Stimulated activated CD4-positive, alpha-beta T cell treated with anti-CD3 and anti-CD28 coated beads, Interleukin-1b, Interleukin-23, amount 100 ng/mL, for 4 hours (primary cell): ENCODE results near the gene GALNS.
"Not testable (repeated sequence)": the region's sequence is repeated elsewhere in the genome, so short reads cannot be mapped to it uniquely, and the experiment has no call there.

Experiments used
- DNase-seq, 2 donors: peaks; one replicate each; pipeline ENCODE4 v3.0.0-alpha.2; 2020; ENCODE audit warnings: low read depth in 2 of 2

Gene GALNS

DNA sequence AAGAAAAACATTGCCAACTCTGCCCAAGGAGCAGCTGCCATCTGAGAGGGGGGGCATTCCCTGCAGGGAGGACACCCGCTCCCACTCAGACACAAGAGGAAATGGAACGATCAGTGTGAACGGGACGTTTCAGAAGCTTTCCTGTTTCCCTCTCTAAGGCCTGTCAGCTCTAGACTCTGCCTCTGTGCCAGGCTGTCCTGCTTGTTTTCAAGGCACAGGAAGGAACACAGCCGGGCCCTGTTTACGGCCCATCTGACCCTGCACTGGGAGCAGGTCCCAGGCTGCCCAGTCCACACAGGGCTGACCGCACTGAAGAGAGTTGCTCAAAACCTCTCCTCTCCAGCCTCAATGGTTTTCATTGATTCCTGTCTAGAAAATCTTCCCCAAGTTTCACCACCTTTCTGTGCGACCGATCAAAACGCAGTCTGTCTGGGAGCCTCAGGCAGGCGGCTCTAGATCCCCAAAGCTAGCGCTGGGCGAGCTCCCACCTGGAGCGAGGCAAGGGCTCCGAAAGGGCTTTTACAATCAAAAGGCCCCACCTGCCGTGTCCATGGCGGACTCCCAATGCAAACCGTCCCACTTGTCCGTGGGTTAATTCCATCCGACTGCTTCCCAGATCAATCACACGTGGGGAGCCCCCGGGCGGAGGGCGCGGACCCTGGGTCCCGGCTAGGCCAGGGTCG lies 73.2 kb downstream of the GALNS start:
- DNase-seq, result no peak

DNA sequence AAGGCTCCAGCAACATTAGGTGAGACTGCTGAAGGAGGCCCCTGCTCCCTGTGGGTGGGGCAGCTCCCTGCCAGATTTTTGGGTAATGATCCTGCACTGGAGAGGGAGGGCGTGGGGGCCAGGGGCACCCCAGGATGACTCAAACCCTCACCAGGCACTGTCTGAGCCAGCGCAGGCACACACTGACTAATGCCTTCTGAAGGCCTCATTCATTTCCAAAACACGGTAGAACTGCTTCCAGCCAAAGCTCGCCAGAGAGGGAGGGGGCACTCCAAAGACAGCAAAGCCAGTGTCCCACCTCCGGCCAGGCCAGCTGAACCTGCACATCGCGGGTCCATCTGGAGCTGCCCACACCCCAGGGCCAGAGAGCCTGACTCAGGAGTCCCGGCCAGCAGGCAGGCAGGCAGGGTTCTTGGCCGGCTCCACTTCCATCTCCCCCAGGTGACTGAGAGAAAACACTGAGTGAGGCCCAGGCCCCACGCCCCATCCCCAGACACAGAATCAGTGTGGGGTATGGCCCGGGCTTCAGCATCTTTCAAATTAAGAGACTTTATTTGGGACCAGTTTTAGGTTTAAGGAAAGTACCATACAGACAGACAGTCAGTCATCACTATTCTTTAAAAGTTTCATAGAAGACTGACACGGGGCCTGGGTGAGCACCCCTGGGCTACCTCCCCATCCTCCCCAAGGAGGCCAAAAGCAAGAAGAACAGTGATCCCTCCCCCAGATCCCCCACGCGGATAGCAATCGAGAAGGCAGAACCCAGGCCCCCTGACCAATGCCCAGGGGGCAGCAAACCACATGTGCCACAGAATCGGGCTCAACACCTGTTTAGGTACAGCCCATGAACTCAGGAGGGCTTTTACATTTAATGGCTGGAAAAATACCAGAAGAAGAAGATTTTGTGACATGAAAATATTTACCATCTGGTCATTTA lies 74.0 kb downstream of the GALNS start:
- DNase-seq, result peak; percentile 56 to 71

DNA sequence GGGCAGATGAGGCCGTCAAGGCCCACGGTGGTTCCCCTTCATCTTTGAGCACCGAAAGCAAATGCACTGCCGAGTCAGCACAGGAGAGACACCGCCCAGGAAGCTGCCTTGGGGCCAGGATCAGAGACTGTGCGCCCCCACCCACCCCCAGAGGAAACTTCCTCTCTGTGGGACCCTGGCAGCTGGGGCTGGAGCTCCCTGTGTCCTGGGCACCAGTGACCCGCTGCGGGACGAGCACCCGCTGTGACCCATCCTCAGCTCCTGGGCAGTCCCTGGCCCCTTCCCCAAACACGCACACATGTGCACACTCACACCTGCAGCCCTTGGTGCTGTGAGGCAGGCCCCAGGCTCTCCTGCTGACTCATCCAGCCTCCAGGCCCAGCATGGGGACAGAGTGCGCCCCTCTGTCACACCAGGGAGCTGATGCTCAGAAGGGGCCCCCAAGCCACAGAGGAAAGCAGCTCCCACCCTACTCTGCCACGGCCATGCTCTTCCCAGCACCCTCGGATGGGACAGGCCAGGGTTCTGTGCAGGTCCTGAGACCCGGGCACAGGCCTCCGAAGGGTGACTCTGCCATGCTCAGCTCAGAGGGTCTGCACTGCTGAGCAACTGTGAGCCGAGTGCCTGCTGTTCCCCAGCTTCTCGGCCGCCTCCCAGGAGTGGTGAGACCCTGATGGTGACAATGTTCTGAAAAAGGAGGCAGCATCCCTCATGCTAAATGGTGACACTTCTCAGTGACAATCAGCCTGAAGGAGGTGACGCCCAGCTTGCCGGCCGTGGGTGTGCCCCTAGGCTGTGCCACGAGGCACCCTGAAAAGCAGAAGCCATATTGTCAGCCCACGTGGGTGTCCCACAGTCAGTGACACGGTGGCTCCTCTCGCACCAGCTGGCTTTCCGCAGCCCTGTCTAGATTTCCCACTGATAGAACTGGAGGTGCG lies 75.3 kb downstream of the GALNS start:
- DNase-seq, result peak; percentile 54 to 66

DNA sequence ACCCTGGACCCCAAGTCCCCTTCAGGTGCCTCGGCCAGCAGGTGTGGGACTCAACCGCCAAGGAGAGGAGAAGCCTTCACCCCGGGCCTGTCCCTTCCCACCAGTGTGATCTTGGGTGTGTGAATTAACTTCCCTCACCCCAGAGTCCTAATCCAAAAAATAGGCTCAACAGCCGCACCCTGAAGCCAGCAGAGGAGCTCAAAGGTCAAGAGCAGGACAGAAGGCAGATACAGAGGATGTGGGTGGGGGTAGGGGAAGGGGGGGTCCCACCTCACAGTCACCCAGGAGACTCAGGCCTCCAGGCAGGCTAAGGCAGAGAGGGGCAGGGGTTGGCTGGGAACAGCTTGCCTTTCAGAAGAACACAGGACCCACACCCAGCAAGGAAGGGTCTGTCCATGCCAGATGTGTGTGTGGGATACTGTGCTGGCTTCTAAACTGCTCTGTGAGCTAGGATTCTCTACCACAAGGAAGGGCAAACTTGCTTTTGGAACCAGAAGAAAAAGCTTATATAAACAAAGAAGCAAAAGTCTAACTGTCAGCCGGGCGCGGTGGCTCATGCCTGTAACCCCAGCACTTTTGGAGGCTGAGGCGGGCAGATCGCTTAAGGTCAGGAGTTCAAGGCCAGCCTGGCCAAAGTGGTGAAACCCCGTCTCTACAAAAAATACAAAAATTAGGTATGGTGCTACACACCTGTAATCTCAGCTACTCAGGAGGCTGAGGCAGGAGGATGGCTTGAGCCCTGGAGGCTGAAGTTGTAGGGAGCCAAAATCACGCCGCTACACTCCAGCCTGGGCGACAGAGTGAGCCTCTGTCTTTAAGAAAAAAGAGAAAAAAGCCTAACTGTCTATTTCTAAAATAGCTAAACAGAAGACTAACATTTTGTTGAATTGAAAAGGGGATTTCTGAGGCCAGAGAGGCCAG lies 76.3 kb downstream of the GALNS start:
- no peak for DNase-seq

DNA sequence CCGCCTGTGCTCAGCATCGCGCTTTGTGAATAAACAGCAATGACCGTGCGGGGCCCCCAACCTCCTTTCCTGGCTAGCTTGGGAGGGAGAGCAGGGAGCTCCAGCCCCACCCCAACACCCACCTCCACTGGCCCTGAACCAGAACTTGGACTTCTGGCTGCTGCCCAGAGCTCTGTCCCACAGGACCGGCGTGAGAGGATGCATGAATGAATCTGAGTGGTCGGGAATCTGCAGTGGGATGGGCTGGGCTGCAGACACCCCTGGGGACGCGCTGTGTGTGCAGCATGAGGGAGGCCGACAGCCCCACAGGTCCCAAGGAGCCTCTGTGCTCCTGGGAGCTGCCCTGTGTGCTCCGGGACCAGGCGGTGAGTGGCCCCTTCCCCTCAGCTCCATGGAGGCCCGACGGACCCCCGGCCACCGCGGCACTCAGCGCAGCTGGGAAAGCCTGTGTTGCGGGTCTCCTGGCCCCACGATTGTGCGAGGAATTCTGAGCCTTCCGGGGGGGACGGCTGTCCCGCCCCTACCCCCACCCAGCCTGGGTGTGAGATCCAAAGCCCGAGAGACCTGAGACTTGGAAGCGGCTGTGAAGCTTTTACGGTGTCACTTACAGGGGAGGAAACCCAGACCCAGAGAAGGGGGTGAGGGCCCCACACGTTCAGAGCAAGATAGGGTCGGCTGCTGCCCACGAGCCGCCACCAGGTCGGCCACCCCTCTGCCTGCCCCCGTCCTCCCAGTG lies 77.2 kb downstream of the GALNS start:
- no peak for DNase-seq

DNA sequence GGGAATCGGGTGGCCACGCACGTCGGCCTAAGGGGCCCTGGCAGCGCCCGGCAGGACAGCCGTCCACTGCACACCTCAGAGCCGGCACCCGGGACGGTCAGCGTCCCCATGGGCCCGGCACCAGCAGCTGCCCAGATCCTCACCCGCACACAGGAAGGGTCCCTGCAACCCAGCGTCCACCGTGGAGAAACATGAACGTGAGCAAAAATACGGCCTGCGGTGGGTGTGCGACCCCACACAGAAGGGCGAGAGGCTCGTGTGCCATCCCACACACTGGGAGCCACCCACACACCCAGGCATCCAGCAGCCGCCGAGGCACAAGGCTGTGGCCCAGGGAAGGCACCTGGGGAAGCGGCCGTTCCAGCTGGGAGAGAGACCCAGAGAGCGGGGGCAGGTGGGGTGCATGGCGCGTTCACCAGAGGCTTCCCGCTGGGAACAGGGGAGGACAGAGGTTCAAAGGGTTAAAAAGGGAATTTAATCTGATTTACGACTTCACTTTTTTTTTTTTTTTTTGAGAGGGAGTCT lies 78.1 kb downstream of the GALNS start:
- no peak for DNase-seq

DNA sequence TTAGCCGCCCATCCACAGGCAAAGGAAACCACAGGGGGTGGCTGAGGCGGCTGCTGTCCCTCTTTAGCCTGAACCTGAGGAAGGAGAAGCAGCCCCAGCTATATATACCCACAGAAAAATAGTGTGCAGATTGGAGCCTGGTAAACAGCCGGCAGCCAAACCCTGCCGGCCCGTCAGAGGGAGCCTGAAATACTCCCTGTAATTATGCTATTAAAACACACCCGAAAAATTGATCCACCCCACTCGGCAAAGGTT lies 78.5 kb downstream of the GALNS start:
- no peak for DNase-seq

DNA sequence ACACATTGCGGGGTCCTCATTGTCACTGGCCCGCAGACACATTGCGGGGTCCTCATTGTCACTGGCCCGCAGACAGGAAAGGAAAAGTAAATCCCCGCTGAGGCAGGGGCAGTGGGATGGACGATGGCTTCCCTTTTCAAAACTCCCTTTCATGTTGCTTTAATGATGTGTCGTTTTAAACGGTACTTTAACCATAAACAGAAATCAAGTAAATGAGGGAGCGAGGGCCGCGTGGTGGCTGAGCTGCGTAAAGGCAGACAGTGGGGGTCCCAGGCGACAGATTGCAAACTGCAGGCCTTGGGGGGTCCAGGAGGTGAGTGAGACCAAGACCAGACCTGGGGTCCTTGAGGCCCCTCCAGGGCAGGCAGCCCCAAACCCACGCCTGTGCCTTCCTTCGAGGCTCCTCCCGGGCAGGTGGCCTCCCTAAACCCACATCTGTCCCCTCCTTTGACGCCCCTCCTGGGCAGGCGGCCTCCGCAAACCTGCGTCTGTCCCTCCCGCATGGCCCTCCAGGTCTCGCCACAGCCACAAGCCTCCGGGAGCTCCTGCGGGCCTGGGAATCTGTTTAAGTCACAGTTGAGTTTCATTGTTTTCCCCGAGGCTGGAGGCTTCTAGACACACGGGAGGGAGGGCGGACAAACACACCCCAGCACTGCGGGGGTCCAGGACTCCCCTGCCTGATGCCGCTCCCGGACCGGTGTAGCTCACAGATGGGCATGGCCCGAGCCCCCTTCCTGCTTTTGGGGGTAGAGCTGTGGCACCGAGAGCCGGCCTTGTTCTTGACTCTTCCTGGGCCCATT lies 79.1 kb downstream of the GALNS start:
- DNase-seq, result no peak

DNA sequence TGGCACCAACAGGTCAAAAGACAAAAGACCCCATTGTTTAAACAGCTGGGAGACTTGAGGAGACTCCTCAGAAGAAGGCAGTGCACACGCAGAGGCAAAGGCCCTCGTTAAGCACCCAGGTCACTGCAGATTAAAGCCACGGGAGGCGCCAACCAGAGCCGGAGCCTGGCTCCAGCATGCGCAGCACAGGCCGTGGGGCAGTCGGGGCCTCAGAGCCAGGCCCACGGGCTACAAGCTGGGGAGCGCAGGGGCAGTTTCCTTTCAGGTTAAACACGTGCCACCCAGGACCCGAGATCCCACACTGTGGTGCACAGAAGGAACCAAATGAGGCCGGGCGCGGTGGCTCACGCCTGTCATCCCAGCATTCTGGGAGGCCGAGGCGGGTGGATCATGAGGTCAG lies 80.9 kb downstream of the GALNS start:
- DNase-seq, result no peak

DNA sequence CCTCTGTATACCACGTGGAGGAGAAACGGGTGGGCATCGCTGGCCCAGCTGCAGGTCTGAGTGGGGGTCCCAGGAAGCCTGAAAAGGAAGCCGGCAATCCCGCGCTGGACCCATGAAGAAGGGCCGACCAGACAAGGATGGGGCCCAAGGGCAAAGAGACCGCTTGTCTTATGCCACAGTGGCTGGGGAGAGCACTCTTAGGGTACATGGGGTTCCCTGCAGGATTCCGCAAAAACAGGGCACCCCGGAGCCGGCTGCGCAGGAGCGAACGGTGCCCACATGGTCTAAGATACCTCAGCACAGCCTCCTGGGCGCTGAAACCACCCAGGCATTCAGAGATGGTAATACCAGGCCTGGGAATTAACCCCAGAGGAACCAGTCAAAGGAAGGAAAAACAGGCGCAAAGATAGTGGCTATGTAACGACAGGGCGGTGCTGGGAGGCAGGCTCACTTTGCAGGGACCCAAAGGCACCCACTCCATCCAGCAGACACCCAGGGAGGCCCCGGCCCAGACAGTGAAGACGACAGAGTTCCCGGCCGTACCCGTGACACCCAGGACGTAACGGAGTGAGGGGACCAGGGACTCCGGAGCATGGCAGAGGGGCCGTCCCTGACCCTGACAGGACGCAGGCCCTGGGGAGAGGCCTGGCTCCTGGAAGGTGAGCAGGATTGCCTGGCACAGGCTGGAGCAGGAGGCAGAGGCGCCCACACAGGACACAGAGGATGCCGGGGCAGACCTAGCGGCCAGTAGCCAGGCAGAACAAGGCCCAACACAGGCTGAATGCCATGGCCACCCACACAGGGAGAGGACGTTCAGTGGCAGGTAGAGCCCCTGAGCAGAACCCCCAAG lies 82.0 kb downstream of the GALNS start:
- DNase-seq, result no peak

DNA sequence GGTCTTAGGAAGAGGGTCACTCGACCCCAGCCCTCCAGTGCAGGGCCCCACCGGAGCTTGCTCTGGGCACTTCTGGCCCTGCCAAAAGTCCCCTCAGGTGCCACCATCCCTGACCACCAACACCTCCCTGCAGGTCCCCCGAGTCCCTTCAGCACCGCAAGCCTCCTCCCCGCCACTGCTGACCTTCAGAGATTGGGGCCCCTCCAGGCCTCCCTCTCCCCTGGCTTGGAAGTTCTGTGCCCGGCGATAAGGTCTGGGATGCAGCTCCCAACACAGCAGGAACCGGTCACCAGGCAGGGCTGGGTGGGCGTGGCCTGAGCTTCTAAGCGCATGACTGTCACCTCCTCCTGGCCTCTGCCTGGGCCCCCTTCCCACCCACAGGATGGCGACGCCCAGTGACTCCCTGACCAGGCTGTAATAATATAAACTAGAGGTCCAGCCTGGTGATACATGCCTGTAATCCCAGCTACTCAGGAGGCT lies 82.9 kb downstream of the GALNS start:
- no peak for DNase-seq

DNA sequence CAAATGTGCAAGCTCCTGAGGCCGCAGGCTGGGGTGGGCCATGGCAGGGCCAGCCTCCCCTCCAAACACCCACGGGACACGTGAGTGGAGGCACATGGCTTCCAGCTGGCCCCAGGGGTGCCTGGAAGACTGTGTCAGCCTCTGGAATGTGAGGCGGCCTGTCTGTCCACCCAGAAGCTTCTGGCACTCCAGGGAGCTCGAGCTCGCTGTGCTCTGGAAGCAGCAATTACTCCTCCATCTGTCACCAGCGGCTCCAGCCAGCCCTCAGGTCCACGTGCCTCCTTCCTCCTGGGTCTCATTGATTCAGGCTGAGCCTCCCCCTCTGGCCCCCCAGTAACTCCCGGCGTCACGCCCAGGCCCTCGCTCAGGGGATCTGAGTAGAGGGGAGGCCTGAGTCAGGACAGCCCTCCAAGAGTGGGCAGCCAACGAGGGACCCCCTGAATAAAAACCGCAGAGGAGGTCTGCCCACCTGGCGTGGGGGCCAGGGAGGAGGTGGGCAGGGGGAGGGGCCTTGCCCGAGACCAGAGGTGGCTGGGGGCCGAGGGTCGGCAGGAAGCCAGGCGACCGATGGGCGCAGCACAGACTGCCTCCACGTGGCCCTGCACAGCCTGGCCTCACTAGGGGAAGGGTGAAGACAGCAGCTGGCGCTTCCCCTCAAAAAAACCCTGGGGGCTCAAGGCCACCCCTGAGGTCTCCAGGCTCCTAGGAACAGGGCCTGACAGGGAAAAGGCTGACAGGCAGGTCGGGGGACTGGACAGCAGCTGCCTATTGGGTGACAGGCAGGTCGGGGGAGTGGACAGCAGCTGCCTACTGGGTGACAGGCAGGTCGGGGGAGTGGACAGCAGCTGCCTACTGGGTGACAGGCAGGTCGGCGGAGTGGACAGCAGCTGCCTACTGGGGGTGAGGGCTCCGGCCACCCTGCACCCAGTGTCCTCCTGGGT lies 83.6 kb downstream of the GALNS start:
- no peak for DNase-seq

DNA sequence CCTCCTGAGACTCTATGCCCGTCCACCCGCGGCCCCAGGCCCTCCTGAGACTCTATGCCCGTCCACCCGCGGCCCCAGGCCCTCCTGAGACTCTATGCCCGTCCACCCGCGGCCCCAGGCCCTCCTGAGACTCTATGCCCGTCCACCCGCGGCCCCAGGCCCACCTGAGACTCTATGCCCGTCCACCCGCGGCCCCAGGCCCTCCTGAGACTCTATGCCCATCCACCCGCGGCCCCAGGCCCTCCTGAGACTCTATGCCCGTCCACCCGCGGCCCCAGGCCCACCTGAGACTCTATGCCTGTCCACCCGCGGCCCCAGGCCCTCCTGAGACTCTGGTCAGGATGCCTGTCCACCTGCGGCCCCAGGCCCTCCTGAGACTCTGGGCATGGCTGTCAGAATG lies 85.0 kb downstream of the GALNS start:
- DNase-seq, result not testable (repeated sequence)

DNA sequence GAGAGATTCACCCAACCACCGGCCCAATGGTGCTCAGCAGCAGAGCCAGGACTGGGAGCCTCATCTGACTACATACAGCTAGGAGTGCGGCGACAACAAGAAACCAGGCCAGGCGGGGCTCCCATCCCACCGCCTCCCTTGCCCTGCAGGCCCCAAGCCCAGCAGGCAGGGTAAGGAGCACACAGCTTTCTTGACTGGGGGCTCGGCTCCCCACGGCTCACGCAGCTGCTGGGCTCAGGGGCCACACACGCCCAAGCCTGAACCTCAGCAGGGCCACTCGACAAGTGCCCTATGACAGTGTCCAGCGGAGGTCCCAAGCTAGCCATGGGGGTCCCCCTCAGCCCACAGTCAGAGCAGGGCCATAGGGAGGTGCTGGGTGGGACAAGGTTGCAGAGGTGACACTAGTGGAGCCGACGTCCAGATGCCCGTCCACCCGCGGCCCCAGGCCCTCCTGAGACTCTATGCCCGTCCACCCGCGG lies 85.4 kb downstream of the GALNS start:
- DNase-seq, result no peak

DNA sequence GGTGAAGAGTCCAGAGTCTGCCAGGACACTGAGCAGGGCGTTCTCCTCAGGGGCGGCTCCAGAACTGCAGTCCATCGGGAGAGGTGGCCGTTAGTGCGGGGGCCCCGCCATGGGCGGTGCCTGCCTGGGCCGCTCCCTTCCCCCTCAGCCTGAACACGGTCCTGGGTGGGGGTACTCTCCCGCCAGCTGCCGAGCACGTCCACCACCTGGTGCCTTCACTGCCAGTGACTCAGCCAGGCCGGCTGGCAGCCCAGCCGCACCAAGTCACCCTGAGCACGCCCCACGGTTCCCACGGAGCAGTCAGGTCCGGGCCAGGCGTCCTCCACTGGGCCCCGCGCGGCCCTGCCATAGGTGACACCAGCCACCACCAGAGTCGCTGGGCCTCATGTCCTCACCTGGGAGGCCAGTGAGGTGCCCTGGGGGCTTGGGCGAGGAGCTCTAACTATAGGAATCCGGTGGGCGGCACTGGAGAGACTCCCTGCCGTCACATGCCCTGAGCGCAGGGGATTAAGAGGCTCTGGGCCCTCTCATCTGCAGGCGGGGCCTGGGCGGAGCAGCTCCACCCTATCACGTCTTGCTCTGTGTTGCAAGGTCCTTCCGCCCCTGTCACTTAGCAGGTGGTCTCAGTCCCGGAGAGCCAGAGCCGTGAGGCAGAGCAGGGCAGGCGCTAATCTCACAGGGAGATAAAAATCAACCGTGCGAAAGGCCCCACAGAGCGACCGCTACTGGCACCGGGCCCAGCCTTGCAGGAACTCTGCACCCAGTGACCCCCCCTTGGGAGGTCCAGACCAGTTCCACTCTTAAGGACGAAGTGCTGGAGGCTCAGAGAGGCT lies 86.1 kb downstream of the GALNS start:
- DNase-seq, result no peak
